ENCODE data around the gene BEST4. TPM values are rescaled to one million over a fixed set of nuclear protein-coding genes. Genes with fewer than 3 reads are reported as not detected.

Gene BEST4
- total and polyA plus RNA-seq, 2 of the 13 experiments (the other 11 are each of a cell fraction or from before 2014, with no cell fraction given) = 0.77 to 1.4 TPM

- TF ChIP-seq ZXDC (CRISPR knock-in tag; IDR thresholded peaks at IDR 0.05) (no peak), KAT2B (IDR thresholded peaks at IDR 0.05; ENCODE audit: borderline replicate concordance, low read depth, low read length) (no peak), THAP9 (CRISPR knock-in tag; IDR thresholded peaks at IDR 0.05; ENCODE audit: borderline replicate concordance) (peak; percentile 84), ZNF773 (CRISPR knock-in tag; IDR thresholded peaks at IDR 0.05; ENCODE audit: borderline replicate concordance) (peak; percentile 62; the same call in 1 of the 2 replicates), THYN1 (CRISPR knock-in tag; IDR thresholded peaks at IDR 0.05; ENCODE audit: borderline replicate concordance, low read depth) (no peak), WIZ (CRISPR knock-in tag; IDR thresholded peaks at IDR 0.05) (no peak; the same call in 1 of the 2 replicates), EZH2 (conservative IDR thresholded peaks at IDR 0.05; ENCODE audit: low read depth, low read length) (no peak), JARID2 (CRISPR knock-in tag; IDR thresholded peaks at IDR 0.05; ENCODE audit: insufficient replicate concordance) (no peak), ZNF766 (CRISPR knock-in tag; IDR thresholded peaks at IDR 0.05; ENCODE audit: borderline replicate concordance) (peak; percentile 88), ZNF124 (CRISPR knock-in tag; IDR thresholded peaks at IDR 0.05) (peak; percentile 55; the same call in 1 of the 2 replicates), SKIL (CRISPR knock-in tag; IDR thresholded peaks at IDR 0.05; ENCODE audit: borderline replicate concordance) (no peak), SP2 (CRISPR knock-in tag; IDR thresholded peaks at IDR 0.05) (no peak; the same call in 1 of the 2 replicates), ZBTB7B (CRISPR knock-in tag; IDR thresholded peaks at IDR 0.05) (peak; percentile 98), UBTF (CRISPR knock-in tag; IDR thresholded peaks at IDR 0.05) (peak; percentile 84), ZNF891 (CRISPR knock-in tag; IDR thresholded peaks at IDR 0.05) (0 out of 2 replicates have a peak, but pooled peaks have one; percentile 45), SMYD3 (CRISPR knock-in tag; IDR thresholded peaks at IDR 0.05) (peak; percentile 71; the same call in 1 of the 2 replicates), HOXA9 (CRISPR knock-in tag; IDR thresholded peaks at IDR 0.05; ENCODE audit: borderline replicate concordance) (no peak; the same call in 1 of the 2 replicates), SCMH1 (CRISPR knock-in tag; IDR thresholded peaks at IDR 0.05; ENCODE audit: borderline replicate concordance) (no peak)
Observed at GRCh38 chr1:44775078-44775929, 12.7 kb downstream of the BEST4 start, which contains the start of gene RPS8 (continued).

Data from HepG2 (cell line).